Metanephros (tissue), 2 donors: ENCODE measurements around the gene CYP2C9. TPM values are rescaled to one million over a fixed set of nuclear protein-coding genes. Genes with fewer than 3 reads are reported as not detected.

Experiments used
- small RNA-seq: library from RNA; depleted of rRNA; stranded (forward); fragments of <200 nt; gene quantifications from one replicate; pipeline ENCODE3, GENCODE V24; 2014; ENCODE audit warnings: low replicate concordance
- total RNA-seq: library from RNA; depleted of rRNA; stranded (reverse); fragments of >200 nt; gene quantifications from one replicate; pipeline ENCODE4 v1.2.3, GENCODE V29; 2014

Gene CYP2C9
- 2.9 TPM for total RNA-seq

GRCh38 chr10:94938383-94938782, at the start of gene CYP2C9:
TSS of gene CYP2C9 (plus strand) at chr10:94938658. CDS start at chr10:94938683, 25 bp downstream.

Small RNAs within 50 kb of the gene (small RNA-seq; reads per million reads assigned to genes)
- gene CYP2C60P = not detected

Other genes starting within 250 kb of the CYP2C9 start
- 0.18 TPM for gene CYP2C19, start 176.0 kb upstream of the CYP2C9 start, total RNA-seq
- gene CYP2C8, start 130.8 kb downstream of the CYP2C9 start, total RNA-seq = 1.1 TPM